GM19372 (cell line): Measurements from ENCODE around the gene PLXDC1.

Source experiments
- ATAC-seq: cut with Tn5 transposase; IDR thresholded peaks from one replicate; pipeline ENCODE4 v1.9.1; 2021; ENCODE audit warnings: mild to moderate bottlenecking, low read depth, moderate library complexity; ENCODE audit not compliant: unreplicated experiment

Gene PLXDC1

DNA sequence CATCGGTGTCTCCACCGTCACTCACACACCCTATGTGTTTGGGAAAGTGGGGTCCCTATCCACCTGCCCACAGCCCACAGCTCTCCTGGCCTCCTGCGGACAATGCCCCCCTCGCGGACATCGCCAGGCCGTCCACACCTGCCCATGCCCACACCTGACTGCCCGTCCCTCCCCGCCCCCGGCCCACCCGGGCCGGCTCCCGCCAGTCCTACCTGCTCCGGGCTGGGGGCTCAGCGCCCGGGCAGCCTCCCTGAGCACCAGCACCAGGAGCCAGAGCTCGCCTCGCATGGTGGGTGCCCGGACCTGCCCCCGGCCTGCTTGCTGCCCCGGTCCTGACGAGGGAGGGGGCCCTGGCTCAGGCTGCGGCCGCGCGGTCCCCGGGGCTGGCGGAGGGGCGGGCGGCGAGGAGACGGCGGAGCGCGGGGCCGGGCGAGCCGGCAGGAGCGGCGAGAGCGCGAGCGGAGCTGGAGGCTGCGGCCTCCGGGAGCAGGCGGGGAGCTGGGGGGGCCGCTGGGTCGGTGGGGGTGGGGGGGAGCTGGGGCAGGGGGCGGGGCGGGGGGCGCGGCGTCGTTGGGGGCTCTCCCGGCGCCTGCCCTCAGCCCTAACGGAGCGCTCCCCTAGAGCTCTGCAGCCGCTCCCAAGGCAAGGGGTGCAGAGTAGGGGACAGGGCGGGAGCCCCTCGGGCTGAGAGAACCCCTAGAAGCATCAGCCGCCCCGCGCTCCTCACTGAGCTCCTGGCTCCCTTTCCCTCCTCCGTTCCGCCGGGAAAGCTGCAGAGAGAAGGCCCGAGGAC is at the start of gene PLXDC1:
Gene PLXDC1 (minus strand): TSS at position 488 of the 793 bp plus-strand sequence. CDS start 200 bp downstream, at position 288.
- ATAC-seq, result no peak

DNA sequence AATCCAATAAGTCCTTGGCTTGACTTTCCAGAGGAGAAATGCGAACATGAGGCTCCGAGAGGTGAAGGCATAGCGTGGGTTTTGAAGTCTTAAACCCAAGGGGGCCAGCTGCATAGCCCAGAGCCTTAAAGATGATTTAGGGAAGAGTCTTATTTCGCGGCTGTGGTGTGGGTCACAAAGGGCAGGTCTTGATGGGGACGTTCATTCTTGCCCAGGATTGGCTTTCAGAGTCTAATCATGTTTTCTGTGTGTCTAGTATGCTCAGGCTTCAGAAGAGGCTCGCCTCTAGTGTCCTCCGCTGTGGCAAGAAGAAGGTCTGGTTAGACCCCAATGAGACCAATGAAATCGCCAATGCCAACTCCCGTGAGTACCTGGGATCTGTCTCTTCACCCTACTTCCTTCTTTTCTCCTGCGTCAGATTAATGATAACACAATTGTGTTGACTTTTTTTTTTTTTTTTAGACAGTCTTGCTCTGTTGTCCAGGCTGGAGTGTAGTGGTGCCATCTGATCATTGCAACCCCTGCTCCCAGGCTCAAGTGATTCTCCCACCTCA is 49.6 kb upstream of the PLXDC1 start:
- ATAC-seq, result no peak

DNA sequence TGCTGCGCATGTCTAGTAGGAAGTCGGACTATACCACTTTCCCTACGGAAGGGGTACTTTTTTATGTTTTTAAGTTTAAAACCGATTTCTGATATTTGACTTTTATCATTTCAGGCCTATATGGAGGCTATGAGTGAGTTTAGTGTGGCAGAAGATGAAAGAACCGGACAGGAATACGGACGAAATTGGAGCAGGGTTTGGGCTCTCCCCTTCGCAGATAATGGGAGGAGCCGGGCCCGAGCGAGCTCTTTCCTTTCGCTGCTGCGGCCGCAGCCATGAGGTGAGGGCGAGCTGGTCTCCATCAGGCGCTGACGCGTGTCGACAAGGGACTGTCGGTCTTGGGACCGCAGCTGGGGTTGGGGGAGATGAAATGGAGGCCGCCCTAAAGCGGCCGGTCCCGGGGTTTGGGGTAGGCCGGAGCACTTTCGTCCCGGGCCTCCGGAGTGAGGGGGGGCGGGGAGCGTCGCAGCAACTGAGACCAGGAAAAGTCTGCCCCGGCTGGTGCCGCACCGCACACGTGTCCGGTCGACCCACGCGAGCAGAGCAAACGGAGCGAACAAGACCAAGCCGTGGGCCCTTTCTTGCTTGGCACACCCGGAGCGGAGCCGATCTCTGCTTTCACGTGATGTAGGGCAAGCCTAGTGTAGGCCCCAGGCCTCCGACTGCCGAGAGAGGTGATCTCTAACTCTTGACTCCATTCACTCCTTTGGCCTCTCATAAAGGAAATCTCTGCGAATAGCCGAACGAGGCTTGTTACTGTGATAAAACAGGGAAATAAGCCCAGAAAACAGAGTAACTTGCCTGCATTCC is 48.8 kb upstream of the PLXDC1 start, which contains the start of gene RPL19:
Gene RPL19 (plus strand): TSS at position 214 of the 810 bp plus-strand sequence. CDS start 62 bp downstream, at position 276.
- peak; percentile 56 for ATAC-seq

DNA sequence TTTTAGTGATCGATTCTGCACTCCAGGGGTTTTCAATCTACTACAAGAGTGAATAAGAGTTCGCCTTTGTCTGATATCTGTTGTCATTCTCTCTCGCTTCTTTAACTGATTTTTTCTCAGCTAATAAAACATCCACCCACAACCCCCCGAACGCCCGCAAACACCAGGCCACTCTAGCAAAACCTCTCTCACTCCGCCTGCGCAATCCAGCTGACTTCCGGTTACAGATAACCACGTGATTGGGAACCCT is 48.3 kb upstream of the PLXDC1 start:
- ATAC-seq, result peak; percentile 56

DNA sequence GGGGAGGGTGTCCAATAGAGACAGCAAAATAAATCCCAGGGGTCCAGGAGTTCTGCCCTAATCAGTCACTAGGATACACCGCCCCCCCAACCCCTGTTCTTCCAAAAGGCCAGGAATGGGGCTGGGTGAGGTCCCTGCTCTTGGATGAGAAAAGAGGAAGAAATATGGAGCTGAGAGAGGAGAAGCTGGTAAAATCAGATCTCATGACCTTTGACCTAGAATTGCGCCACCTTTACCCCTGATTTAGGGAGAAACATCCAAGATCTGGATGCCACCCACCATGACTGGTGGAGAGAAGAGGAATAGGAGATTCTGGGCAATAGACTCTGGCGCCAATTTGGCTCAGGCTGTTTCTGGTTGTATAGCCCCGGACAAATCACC is 46.7 kb upstream of the PLXDC1 start:
- no peak for ATAC-seq

DNA sequence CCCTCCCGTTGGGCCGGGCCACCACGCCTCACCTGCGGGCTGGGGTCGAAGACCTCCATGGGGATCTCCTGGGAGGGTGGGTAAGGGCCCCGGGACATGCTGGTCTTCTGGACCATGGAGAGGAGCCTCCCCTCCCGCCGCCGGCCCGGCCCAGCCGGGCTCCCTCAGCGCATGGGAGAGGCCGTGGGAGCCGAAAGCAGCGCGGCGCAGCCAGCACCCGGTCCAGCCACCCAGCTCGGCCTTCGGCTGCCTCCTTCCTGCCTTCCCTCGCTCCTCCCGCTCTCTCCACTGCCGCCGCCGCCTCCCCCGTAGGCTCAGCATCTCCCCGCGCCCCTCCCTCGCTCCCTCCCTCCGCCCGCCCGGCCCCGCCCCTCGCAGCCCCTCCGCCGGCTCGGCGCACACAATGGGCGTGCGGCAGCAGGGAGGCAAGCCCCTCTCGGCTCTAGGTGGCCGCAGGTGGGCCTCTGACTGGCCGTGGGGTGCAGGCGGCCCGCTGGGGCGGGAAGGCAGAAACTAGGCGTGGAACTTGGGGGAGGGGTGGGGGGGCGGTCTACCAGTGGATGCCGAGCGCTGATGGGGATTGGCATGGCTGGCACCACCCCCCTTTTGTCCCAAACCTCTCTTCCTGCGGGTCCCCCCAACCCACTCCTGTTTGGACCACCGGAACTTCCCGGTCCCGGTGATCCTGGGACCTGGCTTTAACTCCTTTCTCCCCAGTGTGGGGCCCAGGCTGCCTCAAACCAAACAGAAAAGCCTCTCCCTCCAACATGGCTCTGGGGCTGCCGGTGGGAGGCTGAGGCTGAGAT is 46.1 kb upstream of the PLXDC1 start, which contains the start of gene CACNB1:
Gene CACNB1 (minus strand): TSS at position 290 of the 806 bp plus-strand sequence. CDS start 174 bp downstream, at position 116.
- no peak for ATAC-seq

DNA sequence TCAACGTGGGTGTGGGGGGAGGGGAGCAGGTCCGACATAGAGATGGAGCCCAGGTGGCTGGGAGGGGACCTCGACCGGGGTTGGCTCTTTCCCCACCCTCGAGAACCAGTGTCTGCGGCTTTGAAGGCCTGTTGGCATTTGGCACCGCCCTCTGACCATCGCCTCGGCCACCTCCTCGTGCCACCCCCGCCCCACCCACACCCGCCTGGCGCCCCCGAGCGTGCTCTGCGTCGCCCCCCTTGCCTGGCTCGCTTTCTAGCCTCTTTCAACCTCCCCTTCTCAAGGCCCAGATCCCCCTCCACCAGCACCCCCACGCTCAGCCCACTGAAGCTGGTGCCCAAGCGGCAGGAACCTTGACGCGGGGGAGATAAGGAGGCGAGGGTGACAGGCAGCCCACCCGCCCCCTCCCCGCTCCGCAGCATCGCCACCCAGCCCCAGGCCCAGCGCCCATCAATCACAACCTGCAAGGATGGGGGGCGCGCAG is 45.4 kb upstream of the PLXDC1 start:
- ATAC-seq, result no peak

DNA sequence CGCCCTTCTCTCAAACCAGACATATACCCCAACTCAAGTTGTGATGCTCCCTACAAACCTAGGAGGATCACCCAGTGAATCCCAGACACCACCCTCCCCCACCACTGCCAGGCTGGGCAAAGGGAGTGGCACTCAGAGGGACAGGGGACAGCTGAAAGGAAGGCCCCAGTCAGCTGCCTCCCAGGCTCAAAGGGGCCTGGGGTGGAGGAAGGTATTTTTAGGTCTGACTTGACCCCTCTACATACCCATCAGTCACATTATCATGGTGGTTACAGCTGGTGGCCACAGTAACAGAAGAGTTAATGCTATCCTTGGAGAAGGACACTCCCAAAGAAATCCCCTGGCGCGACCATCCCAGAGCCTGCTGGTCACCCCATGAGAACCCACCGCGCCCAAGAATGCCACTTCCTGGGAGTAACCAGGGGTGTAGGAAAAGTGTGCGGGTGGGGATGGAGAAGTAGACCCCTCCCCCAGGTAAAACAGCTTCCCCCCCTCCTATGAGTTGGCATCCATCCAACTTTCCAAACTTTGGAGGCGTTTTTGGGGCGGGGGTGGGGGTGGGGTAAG is 44.9 kb upstream of the PLXDC1 start:
- no peak for ATAC-seq

DNA sequence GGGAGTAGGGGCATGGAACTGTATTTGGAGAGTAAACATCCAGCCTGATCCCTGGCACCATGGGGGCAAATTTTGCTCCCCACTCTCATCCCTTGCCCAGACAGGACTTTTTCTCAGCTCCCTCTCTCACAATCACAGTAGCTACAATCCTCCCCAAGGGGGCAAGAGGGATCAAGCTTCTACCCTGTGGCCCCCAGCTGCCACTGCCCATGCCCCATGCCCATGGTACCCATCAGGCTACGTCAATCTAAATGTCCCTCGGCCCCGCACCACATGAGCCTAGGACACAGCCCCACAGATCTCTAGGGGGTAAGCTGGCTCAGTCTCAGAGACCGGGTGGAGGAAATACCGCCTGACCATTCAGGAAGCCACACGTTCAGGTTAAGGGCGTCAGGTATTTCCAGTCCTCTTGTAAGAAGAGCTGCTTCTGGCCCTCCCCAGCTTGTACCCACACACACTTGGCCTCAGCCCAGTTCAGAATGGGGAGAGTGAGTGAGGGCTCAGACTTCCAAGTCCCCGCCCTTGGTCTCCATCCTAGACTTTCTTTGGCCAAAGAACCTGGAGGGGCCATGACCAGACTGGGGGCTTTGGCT is 44.2 kb upstream of the PLXDC1 start:
- no peak for ATAC-seq

DNA sequence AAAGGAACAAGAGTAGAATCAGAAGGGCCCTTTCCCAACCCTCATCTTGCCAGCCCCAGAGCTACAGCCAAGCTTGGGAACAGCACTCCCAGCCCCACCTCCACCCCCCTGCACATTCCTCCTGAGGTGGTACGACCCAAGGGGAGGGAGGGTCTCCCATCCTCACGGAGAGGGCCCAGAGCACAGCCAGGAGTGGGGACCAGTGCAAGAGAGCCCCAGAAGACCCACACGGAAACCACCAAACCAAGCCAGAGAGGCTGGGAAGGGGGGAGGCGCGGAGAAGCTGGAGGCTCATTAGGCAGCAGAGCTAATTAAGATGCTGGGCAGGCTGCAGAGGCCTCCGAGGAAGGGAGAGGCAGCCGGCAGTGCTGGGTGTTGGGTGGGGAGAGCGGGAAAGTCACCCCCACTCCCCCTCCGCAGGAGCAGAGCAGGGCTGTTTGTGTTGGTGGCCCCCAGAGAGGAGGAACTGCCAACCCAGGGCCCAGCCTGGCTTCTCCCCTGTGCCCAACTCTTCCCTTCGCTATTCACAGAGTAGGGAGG is 43.6 kb upstream of the PLXDC1 start:
- no peak for ATAC-seq

DNA sequence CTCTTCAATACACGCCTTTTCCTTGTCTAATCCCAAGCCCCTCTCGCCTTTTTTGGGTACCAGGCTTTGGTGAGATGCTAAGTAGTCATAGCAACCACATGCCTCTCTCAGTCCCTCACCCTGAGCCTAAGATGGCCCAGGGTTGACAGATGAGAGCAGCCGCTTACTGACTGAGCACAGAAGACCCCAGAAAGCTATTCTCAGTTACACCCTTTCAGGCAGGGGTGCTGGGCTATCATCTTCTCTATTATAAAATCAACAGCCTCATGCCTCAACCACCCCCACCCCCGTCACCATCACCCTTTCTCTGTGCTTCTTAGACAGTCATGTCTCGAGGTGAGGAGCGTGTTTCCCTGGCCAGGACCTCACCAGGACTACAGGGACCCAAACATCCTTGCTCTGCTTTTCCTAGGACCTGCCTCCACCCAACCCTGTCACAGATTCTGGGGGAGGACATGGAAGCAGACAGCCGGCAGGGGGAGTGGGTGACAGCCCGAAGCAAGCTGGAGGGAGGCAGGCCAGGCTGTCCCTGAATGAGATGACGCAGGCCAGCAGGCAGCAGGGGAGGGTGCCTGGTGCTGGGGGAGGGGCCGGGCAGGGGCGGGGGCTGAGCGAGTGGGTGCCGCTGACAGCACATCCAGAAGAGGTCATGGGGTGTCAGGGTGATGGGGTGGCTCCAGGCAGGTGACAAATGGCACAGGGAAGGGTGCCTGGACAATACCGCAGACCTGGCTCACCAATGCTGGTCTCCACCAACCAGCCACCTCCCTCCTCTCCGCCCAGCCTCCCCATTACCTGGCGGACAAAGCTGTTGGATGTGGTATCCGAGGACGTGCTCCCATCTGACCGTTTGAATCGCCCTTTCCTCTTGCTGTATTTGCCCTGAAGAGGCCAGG is 42.9 kb upstream of the PLXDC1 start:
- no peak for ATAC-seq

DNA sequence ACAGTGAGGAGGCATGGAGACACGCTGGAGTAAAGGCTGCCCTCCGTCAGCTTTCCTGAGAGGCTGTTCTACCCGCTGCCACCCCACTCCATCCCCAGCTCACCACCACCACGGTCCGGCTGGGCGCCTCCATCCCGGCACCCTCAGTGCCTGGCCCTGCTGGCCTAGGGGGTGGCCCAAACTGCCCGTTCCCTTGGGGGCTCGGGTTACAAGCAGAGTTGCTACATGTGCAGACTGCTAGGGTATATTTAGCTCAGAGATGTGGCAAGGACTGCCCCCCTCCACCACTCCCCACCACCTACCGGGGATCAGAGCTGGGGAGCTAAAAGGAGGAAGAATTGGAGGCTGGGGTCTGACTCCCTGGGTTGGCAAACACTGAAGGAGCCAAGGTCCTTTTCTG is 41.9 kb upstream of the PLXDC1 start:
- ATAC-seq, result no peak

DNA sequence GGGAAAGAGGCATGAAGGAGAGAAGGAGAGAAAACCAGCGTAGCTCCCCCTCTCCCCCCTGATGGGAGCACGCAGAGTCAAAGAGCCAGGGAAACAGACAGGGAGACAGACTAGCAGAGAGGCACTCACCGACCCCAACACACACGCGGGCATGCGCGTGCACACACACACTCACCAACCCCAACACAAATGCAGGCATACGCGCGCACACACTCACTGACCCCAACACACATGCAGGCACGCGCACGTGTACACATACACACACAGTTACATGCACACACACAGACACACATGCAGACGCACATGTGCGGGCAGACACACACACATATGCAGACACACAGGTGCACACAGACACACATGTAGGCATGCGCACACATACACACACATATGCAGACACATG is 41.5 kb upstream of the PLXDC1 start:
- ATAC-seq, result no peak

DNA sequence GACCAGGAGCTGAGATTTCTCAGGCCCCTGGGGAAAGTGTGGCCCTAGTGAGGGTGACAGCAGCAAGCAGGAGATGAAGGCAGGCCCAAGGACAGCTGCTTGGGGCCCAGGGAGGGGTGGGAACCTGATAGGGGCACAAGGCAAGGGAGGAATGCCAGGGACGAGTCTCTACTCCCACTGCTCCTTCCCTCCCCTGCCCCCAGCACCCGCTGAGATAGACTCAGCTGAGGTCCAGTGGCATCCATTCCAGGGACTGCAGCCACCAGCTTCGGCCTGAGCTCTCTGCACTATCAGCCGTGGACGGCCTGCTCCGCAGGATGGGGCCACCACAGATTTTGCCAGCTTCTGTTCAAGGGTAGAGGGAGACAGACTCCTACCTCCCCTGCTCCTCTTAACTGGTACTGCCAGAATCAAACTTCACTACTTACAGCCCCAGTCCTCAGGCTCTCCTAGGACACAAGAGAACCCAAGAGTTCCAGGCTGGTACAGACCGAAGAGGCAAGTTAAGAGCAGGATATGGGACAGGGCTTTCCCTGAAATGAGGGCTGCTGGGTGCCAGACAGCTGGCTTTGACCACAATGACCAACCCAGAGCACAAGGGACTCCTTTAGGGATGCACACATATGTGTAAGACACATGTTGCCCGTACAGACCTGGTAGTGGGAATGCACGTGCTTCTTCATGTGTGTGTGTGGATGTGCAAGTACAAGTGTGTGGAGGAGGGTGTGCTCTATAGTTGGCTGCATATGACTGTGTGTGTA is 40.5 kb upstream of the PLXDC1 start:
- no peak for ATAC-seq

DNA sequence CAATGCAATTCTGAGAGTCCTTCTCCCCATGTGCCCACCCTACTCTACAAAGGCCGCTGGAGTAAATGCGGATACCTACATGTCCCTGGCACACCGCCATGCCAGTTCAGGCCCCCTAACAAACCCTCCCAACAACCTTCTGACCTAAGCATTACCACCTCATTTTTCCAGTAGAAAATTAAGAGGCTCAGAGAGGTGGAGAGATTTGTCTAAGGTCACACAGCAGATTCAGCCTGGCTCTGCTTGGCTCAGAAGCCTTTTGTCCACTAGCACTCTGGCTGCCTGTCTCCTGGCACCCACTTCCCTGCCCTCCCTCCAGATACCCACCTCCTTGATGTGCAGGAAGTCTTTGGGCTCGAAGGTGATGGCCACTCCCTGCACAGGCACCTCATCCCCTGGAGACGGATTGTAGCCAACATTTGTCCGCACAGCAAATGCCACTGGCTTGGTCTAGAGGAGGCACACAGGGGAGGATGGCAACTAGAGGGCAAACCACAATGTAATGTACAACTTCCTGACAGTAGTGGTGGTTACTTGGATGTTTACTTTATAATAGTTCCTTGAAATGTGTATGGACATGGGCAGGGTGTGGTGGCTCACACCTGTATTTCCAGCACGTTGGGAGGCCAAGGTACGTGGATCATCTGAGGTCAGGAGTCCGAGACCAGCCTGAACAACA is 35.9 kb upstream of the PLXDC1 start:
- no peak for ATAC-seq

DNA sequence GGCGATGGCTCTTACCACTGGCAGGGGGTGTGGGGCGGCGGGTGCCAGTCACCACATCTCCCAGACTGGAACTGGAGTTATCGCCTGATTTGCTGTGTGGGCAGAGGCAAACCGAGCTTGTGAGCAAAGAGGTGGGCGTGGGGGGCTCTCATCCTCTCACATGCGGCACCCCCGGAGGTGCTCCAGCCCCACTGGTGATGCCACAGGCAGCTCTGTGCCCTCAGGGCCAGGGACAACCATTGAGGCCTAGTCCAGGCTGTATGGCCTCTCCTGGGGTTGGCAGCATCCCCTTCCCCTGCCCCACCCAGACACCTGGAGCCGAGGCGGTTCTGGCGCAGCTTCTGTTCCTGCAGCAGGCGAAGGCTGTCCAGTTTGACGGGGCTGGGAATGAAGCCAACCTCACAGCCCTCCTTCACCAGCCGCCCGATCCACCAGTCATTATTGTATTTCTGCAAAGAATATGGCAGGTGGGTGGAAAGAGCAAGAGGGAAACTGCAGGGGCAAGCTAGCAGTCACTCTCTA is 35.1 kb upstream of the PLXDC1 start:
- no peak for ATAC-seq

DNA sequence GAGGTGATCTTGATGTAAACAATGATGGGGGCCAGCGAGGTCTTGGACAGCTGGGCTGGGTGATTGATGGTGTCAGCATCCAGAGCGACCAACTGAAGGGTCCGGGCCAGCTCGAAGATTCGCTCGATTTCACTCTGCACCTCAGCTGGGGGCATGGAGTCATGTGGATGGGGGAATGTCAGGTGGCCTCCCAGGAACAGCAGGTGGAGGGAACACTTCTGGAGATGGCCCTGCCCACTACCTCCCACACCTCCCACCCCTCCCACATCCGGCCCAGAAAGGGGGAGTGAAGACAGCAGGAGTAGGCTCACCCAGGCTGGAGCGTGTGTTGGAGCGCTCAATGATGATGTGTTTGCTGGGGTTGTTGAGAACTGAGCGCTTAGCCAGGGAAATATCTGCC is 32.3 kb upstream of the PLXDC1 start:
- no peak for ATAC-seq
